ENCODE data around the gene UROD. TPM values are rescaled to one million over a fixed set of nuclear protein-coding genes. Genes with fewer than 3 reads are reported as not detected.
"Not testable (repeated sequence)": the region's sequence is repeated elsewhere in the genome, so short reads cannot be mapped to it uniquely, and the experiment has no call there.

The UROD gene
- total and polyA plus RNA-seq, 2 donors (not counting 1 experiment from before 2014, with no cell fraction given), result 65.5 to 82.5 TPM

DNA sequence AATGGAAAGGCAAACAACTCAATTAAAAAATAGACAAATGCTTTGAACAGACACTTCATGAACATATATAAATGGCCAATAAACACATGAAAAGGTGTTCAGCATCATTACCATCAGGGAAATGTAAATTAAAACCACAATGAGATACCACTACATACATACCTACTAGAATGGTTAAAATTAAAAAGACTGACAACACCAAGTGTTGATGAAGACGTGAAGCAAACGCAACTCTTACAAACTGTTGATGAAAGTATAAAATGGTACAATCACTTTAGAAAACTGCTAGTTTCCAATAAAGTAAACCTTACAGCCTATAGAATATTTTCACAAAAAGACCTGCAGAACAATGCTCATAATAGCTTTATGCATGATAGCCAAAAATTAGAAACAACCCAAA, 35.8 kb upstream of the UROD start:
- peaks cover 0 to 5% (median 4%) of the 10 kb centered on the region in 3 donors for H3K9me3 ChIP-seq (ENCODE audit: control extremely low read depth in 1 of 3, control insufficient read depth in 2 of 3, insufficient read depth in 1 of 3, low read length in 2 of 3)
- H3K9ac ChIP-seq (ENCODE audit: low read length), result no peak overlapping the region
- peaks cover 13 to 38% of the 10 kb centered on the region in 2 experiments for H3K36me3 ChIP-seq (replicated peaks in 1 of 2; ENCODE audit: control extremely low read depth in 1 of 2, control insufficient read depth in 1 of 2, extremely low read depth in 1 of 2, insufficient read depth in 2 of 2, low read length in 1 of 2)
- no peak overlapping the region for H3K4me3 ChIP-seq (ENCODE audit: control extremely low read depth in 1 of 5, extremely low read depth in 1 of 5, insufficient read depth in 1 of 5, low read depth in 2 of 5, low read length in 4 of 5)
- DNase-seq (no peak), ATAC-seq (ENCODE audit: low read depth) (no peak)
- no peak overlapping the region for H2AFZ ChIP-seq (ENCODE audit: insufficient read depth, low read depth, low read length, poor library complexity, severe bottlenecking)
- H3K9me3 Mint-ChIP-seq (ENCODE audit: insufficient read depth), result peaks cover 8% of the 10 kb centered on the region
- no peaks in the 10 kb centered on the region for H3K27me3 ChIP-seq (replicated peaks in 1 of 4; ENCODE audit: control extremely low read depth in 1 of 4, control insufficient read depth in 3 of 4, insufficient read depth in 4 of 4, low read length in 3 of 4)
- peaks cover 10% of the 10 kb centered on the region for H3K4me1 Mint-ChIP-seq
- no peaks in the 10 kb centered on the region for H4K20me1 ChIP-seq (ENCODE audit: control insufficient read depth, insufficient read depth, low read length, poor library complexity, severe bottlenecking)
- H3K4me3 Mint-ChIP-seq, result no peak overlapping the region
- TF ChIP-seq CTCF (IDR thresholded peaks at IDR 0.05) (no peak), EZH2 (IDR thresholded peaks at IDR 0.05; ENCODE audit: borderline replicate concordance, insufficient read depth, low read depth, low read length, poor library complexity, severe bottlenecking) (no peak)
- CTCF ChIA-PET, result interaction anchor here (0.6 kb wide), 1 partner anchor 15 kb away, joined by 3 read pairs; no protein-coding TSS in a partner anchor
- no CpG with 5 or more reads among the region's 2 CpGs for WGBS (ENCODE audit: insufficient coverage)
- POLR2A ChIA-PET, result no interaction called here
- peaks cover 16% of the 10 kb centered on the region for H3K79me2 ChIP-seq (ENCODE audit: control insufficient read depth, insufficient read depth, low read length)
- no peaks in the 10 kb centered on the region for H3K27me3 Mint-ChIP-seq
- H3K4me1 ChIP-seq (ENCODE audit: control insufficient read depth in 2 of 2, insufficient read depth in 2 of 2, low read length in 2 of 2), result peaks cover 8 to 9% of the 10 kb centered on the region in 2 donors
- intact Hi-C loops (cut with micrococcal nuclease), result no loop called here
- no peak overlapping the region for H3K4me2 ChIP-seq (replicated peaks; ENCODE audit: low read depth, low read length, poor library complexity, severe bottlenecking)
- no peak overlapping the region for H3K27ac ChIP-seq (ENCODE audit: low read length in 2 of 2)
- H3K27ac Mint-ChIP-seq, result no peak overlapping the region

DNA sequence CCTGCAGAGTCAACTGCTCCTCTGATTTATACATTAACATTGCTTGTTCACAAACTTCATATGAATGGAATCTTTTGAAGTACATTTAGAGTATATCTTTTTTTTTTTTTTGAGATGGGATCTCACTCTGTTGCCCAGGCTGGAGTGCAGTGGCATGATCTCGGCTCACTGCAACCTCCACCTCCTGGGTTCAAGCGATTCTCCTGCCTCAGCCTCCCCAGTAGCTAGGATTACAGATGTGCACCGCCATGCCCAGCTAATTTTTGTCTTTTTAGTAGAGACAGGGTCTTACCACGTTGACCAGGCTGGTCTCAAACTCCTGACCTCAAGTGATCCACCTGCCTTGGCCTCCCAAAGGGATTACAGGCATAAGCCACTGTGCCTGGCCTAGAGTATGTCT, 34.7 kb upstream of the UROD start:
- H3K4me2 ChIP-seq (replicated peaks; ENCODE audit: low read depth, low read length, poor library complexity, severe bottlenecking); H3K9ac ChIP-seq (ENCODE audit: low read length); H3K4me3 Mint-ChIP-seq; intact Hi-C loops (cut with micrococcal nuclease); H3K27me3 Mint-ChIP-seq; H3K27ac Mint-ChIP-seq; ATAC-seq (ENCODE audit: low read depth); H2AFZ ChIP-seq (ENCODE audit: insufficient read depth, low read depth, low read length, poor library complexity, severe bottlenecking); POLR2A ChIA-PET; H3K79me2 ChIP-seq (ENCODE audit: control insufficient read depth, insufficient read depth, low read length); H4K20me1 ChIP-seq (ENCODE audit: control insufficient read depth, insufficient read depth, low read length, poor library complexity, severe bottlenecking); H3K9me3 Mint-ChIP-seq (ENCODE audit: insufficient read depth); DNase-seq; H3K4me1 ChIP-seq (ENCODE audit: control insufficient read depth in 2 of 2, insufficient read depth in 2 of 2, low read length in 2 of 2); H3K9me3 ChIP-seq (ENCODE audit: control extremely low read depth in 1 of 3, control insufficient read depth in 2 of 3, insufficient read depth in 1 of 3, low read length in 2 of 3); H3K27me3 ChIP-seq (replicated peaks in 1 of 4; ENCODE audit: control extremely low read depth in 1 of 4, control insufficient read depth in 3 of 4, insufficient read depth in 4 of 4, low read length in 3 of 4); H3K27ac ChIP-seq (ENCODE audit: low read length in 2 of 2); H3K4me3 ChIP-seq (ENCODE audit: control extremely low read depth in 1 of 5, extremely low read depth in 1 of 5, insufficient read depth in 1 of 5, low read depth in 2 of 5, low read length in 4 of 5); CTCF ChIA-PET: not testable (repeated sequence)
- whole genome bisulfite sequencing (ENCODE audit: insufficient coverage), result 100% methylated on average over 2 of the region's 4 CpGs
- peaks cover 10% of the 10 kb centered on the region for H3K4me1 Mint-ChIP-seq
- peaks cover 13 to 40% of the 10 kb centered on the region in 2 experiments for H3K36me3 ChIP-seq (replicated peaks in 1 of 2; ENCODE audit: control extremely low read depth in 1 of 2, control insufficient read depth in 1 of 2, extremely low read depth in 1 of 2, insufficient read depth in 2 of 2, low read length in 1 of 2)

Data from B cell (primary cell).